ENCODE data around the gene STAT1.

- TF ChIP-seq POLR2AphosphoS5 (IDR thresholded peaks at IDR 0.05; ENCODE audit: borderline replicate concordance, low read depth, low read length) = no peak
- no peak for TF ChIP-seq EZH2 (IDR thresholded peaks at IDR 0.05)
- TF ChIP-seq FOXP2 (optimal IDR thresholded peaks at IDR 0.05; ENCODE audit: control extremely low read depth, extremely low read length, insufficient read depth) = no peak
These were observed 43.0 kb downstream of the STAT1 start for GRCh38 chr2:190970873-190971506.
